ENCODE results near the gene XNDC1N.

DNA sequence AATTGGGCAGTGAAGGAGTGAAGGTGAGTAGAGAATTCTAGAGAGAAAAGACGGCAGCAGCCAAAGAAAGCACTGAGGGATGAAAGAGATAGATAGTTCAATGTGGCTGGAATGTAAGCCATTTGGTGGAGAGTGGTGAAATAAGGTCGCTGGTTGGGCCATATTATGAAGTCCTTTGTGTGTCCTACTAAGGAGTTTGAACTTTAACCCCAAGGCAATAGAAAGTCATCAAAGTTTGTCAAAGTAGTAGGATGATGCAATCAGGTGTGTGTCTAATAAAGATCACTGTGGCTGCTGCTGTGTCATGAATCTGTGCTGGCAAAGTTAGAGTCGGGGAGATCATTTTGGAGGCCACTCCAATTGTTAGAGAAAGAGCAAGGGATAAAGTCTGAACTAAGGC is 19.1 kb upstream of the XNDC1N start:
- TF ChIP-seq, protein P1, sequence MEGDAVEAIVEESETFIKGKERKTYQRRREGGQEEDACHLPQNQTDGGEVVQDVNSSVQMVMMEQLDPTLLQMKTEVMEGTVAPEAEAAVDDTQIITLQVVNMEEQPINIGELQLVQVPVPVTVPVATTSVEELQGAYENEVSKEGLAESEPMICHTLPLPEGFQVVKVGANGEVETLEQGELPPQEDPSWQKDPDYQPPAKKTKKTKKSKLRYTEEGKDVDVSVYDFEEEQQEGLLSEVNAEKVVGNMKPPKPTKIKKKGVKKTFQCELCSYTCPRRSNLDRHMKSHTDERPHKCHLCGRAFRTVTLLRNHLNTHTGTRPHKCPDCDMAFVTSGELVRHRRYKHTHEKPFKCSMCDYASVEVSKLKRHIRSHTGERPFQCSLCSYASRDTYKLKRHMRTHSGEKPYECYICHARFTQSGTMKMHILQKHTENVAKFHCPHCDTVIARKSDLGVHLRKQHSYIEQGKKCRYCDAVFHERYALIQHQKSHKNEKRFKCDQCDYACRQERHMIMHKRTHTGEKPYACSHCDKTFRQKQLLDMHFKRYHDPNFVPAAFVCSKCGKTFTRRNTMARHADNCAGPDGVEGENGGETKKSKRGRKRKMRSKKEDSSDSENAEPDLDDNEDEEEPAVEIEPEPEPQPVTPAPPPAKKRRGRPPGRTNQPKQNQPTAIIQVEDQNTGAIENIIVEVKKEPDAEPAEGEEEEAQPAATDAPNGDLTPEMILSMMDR (IDR thresholded peaks at IDR 0.05): no peak
- TF ChIP-seq POLR2A (IDR thresholded peaks at IDR 0.05): no peak
